OCI-LY3 (cell line): Measurements from ENCODE around the gene CABP7.

ENCODE experiments used
- H2AFZ ChIP-seq: fragments of 200-600, 300-600 bp; shearing (Covaris generic); 2 replicates; pipeline ENCODE4 v1.6.0; 2014; ENCODE audit warnings: antibody characterized with exemption, low read depth, low read length
- H3K27ac ChIP-seq: fragments of 200-600, 300-600 bp; sonication (generic); 2 replicates; pipeline ENCODE4 v1.5.1; 2014; ENCODE audit warnings: mild to moderate bottlenecking, low read length, moderate library complexity, mixed read lengths
- H3K27me3 ChIP-seq: fragments of 200-600, 300-600 bp; sonication (generic); 2 replicates; pipeline ENCODE4 v1.6.1; 2014; ENCODE audit warnings: low read depth, low read length, mixed read lengths
- H3K36me3 ChIP-seq: fragments of 200-600, 300-600 bp; sonication (generic); replicated peaks from 2 replicates; pipeline ENCODE3; 2014; ENCODE audit warnings: low read depth, low read length, mixed read lengths
- H3K4me1 ChIP-seq: fragments of 300-600, 200-600 bp; sonication (generic); 2 replicates; pipeline ENCODE4 v1.6.1; 2014; ENCODE audit warnings: low read length, mixed read lengths
- H3K4me2 ChIP-seq: fragments of 200-600, 300-600 bp; sonication (generic); 2 replicates; pipeline ENCODE4 v1.6.1; 2014; ENCODE audit warnings: low read length, mixed read lengths
- H3K4me3 ChIP-seq: fragments of 300-600, 200-600 bp; sonication (generic); 2 replicates; pipeline ENCODE4 v1.5.1; 2014; ENCODE audit warnings: antibody characterized with exemption, mild to moderate bottlenecking, low read length, moderate library complexity
- H3K79me2 ChIP-seq: fragments of 300-600, 200-600 bp; shearing (Covaris generic); 2 replicates; pipeline ENCODE4 v1.6.1; 2014; ENCODE audit warnings: mild to moderate bottlenecking, low read length, mixed read lengths
- H3K9ac ChIP-seq: fragments of 300-600, 200-600 bp; shearing (Covaris generic); 2 replicates; pipeline ENCODE4 v1.6.0; 2014; ENCODE audit warnings: mild to moderate bottlenecking, low read length, moderate library complexity
- H3K9me3 ChIP-seq: fragments of 200-600, 300-600 bp; shearing (Covaris generic); 2 replicates; pipeline ENCODE4 v1.6.1; 2014; ENCODE audit warnings: low read length, mixed read lengths; ENCODE audit not compliant: insufficient read depth
- H4K20me1 ChIP-seq: fragments of 200-600, 300-600 bp; sonication (generic); 2 replicates; pipeline ENCODE4 v1.6.1; 2016; ENCODE audit warnings: low read length, mixed read lengths; ENCODE audit not compliant: insufficient read depth
- EZH2phosphoT487 ChIP-seq: fragments of 200-600 bp; shearing (Covaris generic); IDR thresholded peaks from 2 replicates; pipeline ENCODE4 v1.6.1; 2018; ENCODE audit warnings: antibody characterized with exemption, mixed run types, low read depth
- TF ChIP-seq, protein P1 (sequence below): fragments of 200-600, 300-600 bp; sonication (generic); IDR thresholded peaks from 2 replicates; pipeline ENCODE4 v1.5.1; 2014; ENCODE audit warnings: antibody characterized with exemption, low read length, low read depth

The CABP7 gene

GRCh38 chr22:29732883-29733282, 13.1 kb downstream of the CABP7 start:
- H3K4me2 ChIP-seq: no peak overlapping the region
- no peaks in the 10 kb centered on the region for H3K9me3 ChIP-seq
- H3K27me3 ChIP-seq: no peaks in the 10 kb centered on the region
- TF ChIP-seq, protein P1, sequence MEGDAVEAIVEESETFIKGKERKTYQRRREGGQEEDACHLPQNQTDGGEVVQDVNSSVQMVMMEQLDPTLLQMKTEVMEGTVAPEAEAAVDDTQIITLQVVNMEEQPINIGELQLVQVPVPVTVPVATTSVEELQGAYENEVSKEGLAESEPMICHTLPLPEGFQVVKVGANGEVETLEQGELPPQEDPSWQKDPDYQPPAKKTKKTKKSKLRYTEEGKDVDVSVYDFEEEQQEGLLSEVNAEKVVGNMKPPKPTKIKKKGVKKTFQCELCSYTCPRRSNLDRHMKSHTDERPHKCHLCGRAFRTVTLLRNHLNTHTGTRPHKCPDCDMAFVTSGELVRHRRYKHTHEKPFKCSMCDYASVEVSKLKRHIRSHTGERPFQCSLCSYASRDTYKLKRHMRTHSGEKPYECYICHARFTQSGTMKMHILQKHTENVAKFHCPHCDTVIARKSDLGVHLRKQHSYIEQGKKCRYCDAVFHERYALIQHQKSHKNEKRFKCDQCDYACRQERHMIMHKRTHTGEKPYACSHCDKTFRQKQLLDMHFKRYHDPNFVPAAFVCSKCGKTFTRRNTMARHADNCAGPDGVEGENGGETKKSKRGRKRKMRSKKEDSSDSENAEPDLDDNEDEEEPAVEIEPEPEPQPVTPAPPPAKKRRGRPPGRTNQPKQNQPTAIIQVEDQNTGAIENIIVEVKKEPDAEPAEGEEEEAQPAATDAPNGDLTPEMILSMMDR: no peak
- no peak for TF ChIP-seq EZH2phosphoT487
- no peak overlapping the region for H2AFZ ChIP-seq
- H3K79me2 ChIP-seq: no peaks in the 10 kb centered on the region
- no peak overlapping the region for H3K4me3 ChIP-seq
- no peak overlapping the region for H3K9ac ChIP-seq
- no peaks in the 10 kb centered on the region for H3K36me3 ChIP-seq
- no peak overlapping the region for H3K27ac ChIP-seq
- peaks cover 17% of the 10 kb centered on the region for H3K4me1 ChIP-seq
- no peaks in the 10 kb centered on the region for H4K20me1 ChIP-seq

DNA sequence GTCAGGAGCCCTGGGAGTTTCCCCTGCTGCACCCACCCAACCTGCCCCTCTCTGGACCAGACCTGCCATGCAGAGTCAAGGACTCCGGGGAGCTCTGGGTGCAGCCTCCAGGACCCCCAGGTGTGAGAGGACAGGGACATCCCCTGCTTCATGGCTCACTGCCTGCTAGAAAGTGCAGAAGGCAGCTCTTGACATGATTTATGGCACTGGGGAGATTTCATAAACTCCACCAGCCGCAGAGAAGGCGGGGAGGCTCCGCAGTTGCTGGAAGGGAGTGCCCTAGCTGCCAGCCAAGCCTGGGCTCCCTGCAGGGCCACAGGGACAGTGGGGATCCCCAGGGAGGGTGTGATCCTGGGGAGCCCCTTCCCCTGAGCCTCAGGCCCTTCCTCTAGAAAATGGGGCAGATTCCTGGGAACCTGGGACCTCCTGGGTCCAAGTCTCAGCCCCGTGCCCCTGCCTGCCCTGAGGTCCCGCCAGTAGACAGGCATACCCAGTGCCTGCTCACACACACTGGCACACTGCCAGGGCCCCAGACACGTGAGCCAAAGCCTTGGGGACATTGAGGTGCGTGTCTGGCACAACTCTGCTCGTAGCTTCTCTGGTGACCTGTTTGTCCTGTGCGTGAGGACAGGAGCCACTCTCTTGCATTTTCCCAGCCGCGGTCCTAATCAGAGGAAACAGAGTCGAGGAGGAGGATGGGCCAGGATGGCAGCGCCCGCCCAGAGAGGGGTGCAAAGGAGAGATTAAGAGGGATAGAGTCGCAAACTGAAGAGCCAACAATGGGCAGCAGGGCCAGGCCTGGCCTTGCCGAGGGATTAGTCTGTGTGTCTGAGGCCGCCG, 13.8 kb downstream of the CABP7 start:
- Histone ChIP-seq H3K36me3 (no peaks in the 10 kb centered on the region), H3K9ac (no peak overlapping the region), H3K27me3 (no peaks in the 10 kb centered on the region), H3K9me3 (no peaks in the 10 kb centered on the region), H4K20me1 (no peaks in the 10 kb centered on the region), H3K79me2 (no peaks in the 10 kb centered on the region), H3K4me1 (peaks cover 17% of the 10 kb centered on the region), H3K4me3 (no peak overlapping the region), H2AFZ (no peak overlapping the region), H3K4me2 (peak overlapping the region; percentile 13; the same call in 1 of the 2 replicates), H3K27ac (no peak overlapping the region)
- TF ChIP-seq, protein P1: no peak
- TF ChIP-seq EZH2phosphoT487: no peak

DNA sequence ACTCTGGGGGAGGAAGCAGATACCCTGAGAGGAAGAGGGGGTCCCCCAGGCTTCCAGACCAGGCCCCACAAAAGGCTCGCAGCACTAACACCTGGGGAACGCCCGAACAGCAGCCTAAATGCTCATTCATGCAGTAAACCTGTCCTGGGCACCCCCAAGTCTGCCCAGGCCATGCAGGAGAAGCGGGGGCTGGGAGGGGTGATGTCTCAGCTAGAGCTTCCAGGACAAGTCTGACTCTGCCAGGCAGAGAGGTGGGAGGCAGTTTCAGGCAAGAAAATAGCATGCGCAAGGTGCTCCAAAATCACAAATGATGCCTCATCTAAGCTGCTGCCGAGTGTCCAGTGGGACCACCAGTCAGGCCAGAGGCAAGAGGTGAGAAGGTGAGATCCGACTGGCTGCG, 14.6 kb downstream of the CABP7 start:
- peaks cover 17% of the 10 kb centered on the region for H3K4me1 ChIP-seq
- no peak overlapping the region for H3K4me3 ChIP-seq
- H3K9me3 ChIP-seq: no peaks in the 10 kb centered on the region
- H3K4me2 ChIP-seq: no peak overlapping the region
- H3K27ac ChIP-seq: no peak overlapping the region
- TF ChIP-seq, protein P1: no peak
- TF ChIP-seq EZH2phosphoT487: no peak
- H2AFZ ChIP-seq: no peak overlapping the region
- H3K27me3 ChIP-seq: no peaks in the 10 kb centered on the region
- no peaks in the 10 kb centered on the region for H4K20me1 ChIP-seq
- H3K79me2 ChIP-seq: no peaks in the 10 kb centered on the region
- H3K9ac ChIP-seq: no peak overlapping the region
- no peaks in the 10 kb centered on the region for H3K36me3 ChIP-seq

GRCh38 chr22:29734838-29735237, 15.0 kb downstream of the CABP7 start:
- Histone ChIP-seq H3K79me2 (no peaks in the 10 kb centered on the region), H2AFZ (no peak overlapping the region), H3K4me3 (no peak overlapping the region), H3K27ac (no peak overlapping the region), H3K9ac (no peak overlapping the region), H3K9me3 (no peaks in the 10 kb centered on the region), H3K36me3 (no peaks in the 10 kb centered on the region), H4K20me1 (no peaks in the 10 kb centered on the region), H3K4me1 (peaks cover 17% of the 10 kb centered on the region), H3K4me2 (no peak overlapping the region), H3K27me3 (no peaks in the 10 kb centered on the region)
- TF ChIP-seq EZH2phosphoT487: no peak
- TF ChIP-seq, protein P1: no peak
